Neutrophil (primary cell): ENCODE measurements around the gene UPF3B.
"Not testable (repeated sequence)": the region's sequence is repeated elsewhere in the genome, so short reads cannot be mapped to it uniquely, and the experiment has no call there.

Experiments
- H3K27ac ChIP-seq: fragments of 200-600 bp; sonication (generic); 2 replicates; pipeline ENCODE4 v1.5.1; 2016; ENCODE audit warnings: mild to moderate bottlenecking, moderate library complexity
- H3K27me3 ChIP-seq: fragments of 200-600 bp; sonication (generic); 2 replicates; pipeline ENCODE4 v1.6.0; 2016; ENCODE audit warnings: mild to moderate bottlenecking
- H3K36me3 ChIP-seq: fragments of 200-600 bp; sonication (generic); 2 replicates; pipeline ENCODE4 v1.5.1; 2017
- H3K4me1 ChIP-seq, 2 experiments: fragments of 200-600 bp in 1 of 2; sonication (generic) in 1 of 2; 1 replicate in 1 of 2; 2 replicates in 1 of 2; pipeline versions ENCODE4 v1.5.1 to v1.6.1; 2013 to 2016; ENCODE audit warnings: low read depth in 1 of 2, low read length in 1 of 2, mild to moderate bottlenecking in 1 of 2, moderate library complexity in 1 of 2; ENCODE audit not compliant: control insufficient read depth in 1 of 2, insufficient read depth in 1 of 2
- H3K4me3 ChIP-seq, 2 experiments: fragments of 200-600 bp in 1 of 2; sonication (generic) in 1 of 2; 1 replicate in 1 of 2; 2 replicates in 1 of 2; pipeline ENCODE4 v1.5.1; 2013 to 2016; ENCODE audit warnings: low read depth in 1 of 2, low read length in 1 of 2, mild to moderate bottlenecking in 1 of 2, moderate library complexity in 1 of 2
- H3K9me3 ChIP-seq: fragments of 200-600 bp; sonication (generic); 2 replicates; pipeline ENCODE4 v1.5.1; 2016
- TF ChIP-seq, protein P1 (sequence below): fragments of 200-600 bp; sonication (generic); IDR thresholded peaks from 2 replicates; pipeline ENCODE4 v1.5.1; 2016; ENCODE audit warnings: antibody characterized with exemption

The UPF3B gene

DNA sequence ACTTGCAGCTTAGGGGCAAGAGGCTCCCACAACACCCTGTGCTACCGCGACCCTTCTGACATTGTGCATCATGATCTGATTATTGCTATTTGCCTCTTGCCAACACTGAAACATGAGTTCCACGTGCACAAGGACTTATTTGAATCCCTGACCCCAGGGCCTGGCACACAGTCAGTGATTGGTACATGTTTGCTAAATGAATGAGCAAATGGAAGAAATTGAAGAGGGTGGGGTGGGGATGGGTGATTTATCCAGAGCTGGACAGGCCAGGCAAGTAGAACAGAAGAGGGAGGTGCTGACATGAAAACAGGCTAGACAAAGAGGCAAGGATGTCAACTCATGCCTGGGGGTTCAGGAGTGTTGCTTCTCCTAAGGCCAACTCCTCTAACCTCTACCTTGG is 36.5 kb downstream of the UPF3B start:
- H3K9me3 ChIP-seq: no peaks in the 10 kb centered on the region
- TF ChIP-seq, protein P1, sequence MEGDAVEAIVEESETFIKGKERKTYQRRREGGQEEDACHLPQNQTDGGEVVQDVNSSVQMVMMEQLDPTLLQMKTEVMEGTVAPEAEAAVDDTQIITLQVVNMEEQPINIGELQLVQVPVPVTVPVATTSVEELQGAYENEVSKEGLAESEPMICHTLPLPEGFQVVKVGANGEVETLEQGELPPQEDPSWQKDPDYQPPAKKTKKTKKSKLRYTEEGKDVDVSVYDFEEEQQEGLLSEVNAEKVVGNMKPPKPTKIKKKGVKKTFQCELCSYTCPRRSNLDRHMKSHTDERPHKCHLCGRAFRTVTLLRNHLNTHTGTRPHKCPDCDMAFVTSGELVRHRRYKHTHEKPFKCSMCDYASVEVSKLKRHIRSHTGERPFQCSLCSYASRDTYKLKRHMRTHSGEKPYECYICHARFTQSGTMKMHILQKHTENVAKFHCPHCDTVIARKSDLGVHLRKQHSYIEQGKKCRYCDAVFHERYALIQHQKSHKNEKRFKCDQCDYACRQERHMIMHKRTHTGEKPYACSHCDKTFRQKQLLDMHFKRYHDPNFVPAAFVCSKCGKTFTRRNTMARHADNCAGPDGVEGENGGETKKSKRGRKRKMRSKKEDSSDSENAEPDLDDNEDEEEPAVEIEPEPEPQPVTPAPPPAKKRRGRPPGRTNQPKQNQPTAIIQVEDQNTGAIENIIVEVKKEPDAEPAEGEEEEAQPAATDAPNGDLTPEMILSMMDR: no peak
- no peaks in the 10 kb centered on the region for H3K4me1 ChIP-seq
- no peak overlapping the region for H3K4me3 ChIP-seq
- H3K27me3 ChIP-seq: no peaks in the 10 kb centered on the region
- no peak overlapping the region for H3K27ac ChIP-seq
- no peaks in the 10 kb centered on the region for H3K36me3 ChIP-seq

DNA sequence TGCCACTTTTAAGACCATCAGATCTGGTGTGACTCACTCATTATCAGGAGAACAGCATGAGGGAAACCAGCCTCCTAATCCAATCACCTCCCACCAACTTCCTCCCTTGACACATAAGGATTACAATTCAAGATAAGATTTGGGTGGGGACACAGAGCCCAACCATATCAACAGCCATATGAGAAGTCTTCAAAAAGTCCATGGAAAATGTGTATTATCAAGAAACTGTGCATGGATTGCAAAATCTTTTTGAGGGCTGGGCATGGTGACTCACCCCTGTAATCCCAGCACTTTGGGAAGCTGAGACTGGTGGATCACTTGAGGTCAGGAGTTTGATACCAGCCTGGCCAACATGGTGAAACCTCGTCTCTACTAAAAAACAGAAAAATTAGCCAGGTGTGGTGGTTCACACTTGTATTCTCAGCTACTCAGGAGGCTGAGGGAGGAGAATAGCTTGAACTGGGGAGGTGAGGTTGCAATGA is 43.5 kb downstream of the UPF3B start:
- no peak overlapping the region for H3K4me3 ChIP-seq
- TF ChIP-seq, protein P1: no peak
- no peaks in the 10 kb centered on the region for H3K36me3 ChIP-seq
- no peak overlapping the region for H3K27ac ChIP-seq
- no peaks in the 10 kb centered on the region for H3K9me3 ChIP-seq
- H3K27me3 ChIP-seq: no peaks in the 10 kb centered on the region
- H3K4me1 ChIP-seq: no peaks in the 10 kb centered on the region

DNA sequence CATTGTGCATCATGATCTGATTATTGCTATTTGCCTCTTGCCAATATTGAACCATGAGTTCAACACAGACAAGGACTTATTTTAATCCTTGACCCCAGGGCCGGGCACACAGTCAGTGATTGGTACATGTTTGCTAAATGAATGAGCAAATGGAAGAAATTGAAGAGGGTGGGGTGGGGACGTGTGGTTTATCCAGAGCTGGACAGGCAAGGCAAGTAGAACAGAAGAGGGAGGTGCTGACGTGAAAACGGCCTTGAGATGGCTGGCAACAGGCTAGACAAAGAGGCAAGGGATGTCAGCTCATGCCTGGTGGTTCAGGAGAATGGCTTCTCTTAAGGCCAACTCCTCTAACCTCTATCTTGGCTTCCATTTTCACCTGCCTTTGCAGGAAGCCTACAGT is 44.3 kb downstream of the UPF3B start:
- H3K4me1 ChIP-seq: not testable (repeated sequence)

DNA sequence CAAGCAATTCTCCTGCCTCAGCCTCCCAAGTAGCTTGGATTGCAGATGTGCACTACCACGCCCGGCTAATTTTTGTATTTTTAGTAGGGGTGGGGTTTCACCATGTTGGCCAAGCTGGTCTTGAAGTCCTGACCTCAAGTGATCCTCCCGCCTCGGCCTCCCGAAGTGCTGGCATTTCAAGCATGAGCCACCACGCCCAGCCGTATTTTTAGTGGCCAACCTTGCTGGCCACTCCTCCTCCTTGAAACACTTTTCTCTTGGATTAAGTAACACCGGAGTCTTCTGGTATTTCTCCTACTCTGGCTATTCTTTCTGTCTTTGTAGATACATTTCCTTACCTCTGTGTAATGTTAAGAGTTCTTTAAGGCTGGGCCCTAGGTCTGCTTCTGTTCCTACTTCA is 50.2 kb downstream of the UPF3B start:
- TF ChIP-seq, protein P1: no peak
- Histone ChIP-seq H3K4me1 (no peaks in the 10 kb centered on the region), H3K9me3 (no peaks in the 10 kb centered on the region), H3K27ac (no peak overlapping the region), H3K27me3 (no peaks in the 10 kb centered on the region), H3K4me3 (no peak overlapping the region), H3K36me3 (no peaks in the 10 kb centered on the region)

More for the DNA sequence above, 44.3 kb downstream of the UPF3B start:
- not testable (repeated sequence) for H3K27me3 ChIP-seq, H3K36me3 ChIP-seq, H3K4me3 ChIP-seq, H3K27ac ChIP-seq, H3K9me3 ChIP-seq

DNA sequence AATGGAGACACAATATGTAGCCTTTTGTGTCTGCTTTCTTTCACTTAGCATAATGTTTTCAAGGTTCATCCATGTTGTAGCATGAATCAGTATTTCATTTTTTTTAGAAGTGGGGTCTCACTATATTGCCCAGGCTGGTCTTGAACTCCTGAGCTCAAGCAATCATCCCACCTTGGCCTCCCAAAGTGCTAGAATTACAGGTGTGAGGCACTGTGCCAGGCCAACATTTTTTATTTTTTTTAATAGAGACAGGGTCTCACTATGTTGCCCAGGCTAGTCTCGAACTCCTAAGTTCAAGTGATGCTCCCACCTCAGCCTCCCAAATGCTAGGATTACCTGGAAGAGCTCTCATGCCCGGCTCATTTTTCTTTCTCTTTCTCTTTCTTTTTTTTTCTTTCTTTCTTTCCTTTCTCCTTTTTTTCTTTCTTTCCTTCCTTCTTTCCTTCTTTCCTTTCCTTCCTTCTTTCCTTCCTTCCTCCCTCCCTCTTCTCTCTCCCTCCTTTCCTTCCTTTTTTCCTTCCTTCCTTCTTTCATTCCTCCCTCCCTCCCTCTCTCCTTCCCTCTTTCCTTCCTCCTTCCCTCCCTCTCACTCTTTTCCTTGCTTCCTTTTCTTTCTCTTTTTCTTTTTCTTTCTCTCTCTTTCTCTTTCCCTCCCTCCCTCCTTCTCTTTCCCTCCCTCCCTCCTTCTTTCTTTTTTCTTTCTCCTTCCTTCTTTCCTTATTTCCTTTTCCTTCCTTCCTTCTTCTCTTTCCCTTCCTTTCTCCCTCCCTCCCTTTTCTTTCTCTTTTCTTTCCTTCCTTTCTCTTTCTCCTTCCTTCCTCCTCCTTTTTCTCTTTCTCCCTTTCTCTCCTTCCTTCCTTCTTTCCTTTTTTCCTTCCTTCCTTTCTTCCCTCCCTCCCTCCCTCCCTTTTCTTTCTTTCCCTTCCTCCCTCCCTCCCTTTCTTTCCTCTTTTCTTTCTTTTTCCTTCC is 51.2 kb downstream of the UPF3B start:
- Histone ChIP-seq H3K27ac (no peak overlapping the region), H3K4me3 (no peak overlapping the region), H3K36me3 (no peaks in the 10 kb centered on the region), H3K4me1 (no peaks in the 10 kb centered on the region), H3K27me3 (no peaks in the 10 kb centered on the region), H3K9me3 (no peaks in the 10 kb centered on the region)
- TF ChIP-seq, protein P1: no peak
